NK-92 (cell line): ENCODE results near the gene SMOC2.

Experiments
- DNase-seq: peaks from one replicate; lab custom pipeline; 2025; ENCODE audit not compliant: unreplicated experiment; lab: John Stamatoyannopoulos, UW

The SMOC2 gene

GRCh38 chr6:168479421-168479820 lies 38.4 kb downstream of the SMOC2 start:
- no peak for DNase-seq

- no peak for DNase-seq
Observed at GRCh38 chr6:168480481-168480880, 39.5 kb downstream of the SMOC2 start.

DNA sequence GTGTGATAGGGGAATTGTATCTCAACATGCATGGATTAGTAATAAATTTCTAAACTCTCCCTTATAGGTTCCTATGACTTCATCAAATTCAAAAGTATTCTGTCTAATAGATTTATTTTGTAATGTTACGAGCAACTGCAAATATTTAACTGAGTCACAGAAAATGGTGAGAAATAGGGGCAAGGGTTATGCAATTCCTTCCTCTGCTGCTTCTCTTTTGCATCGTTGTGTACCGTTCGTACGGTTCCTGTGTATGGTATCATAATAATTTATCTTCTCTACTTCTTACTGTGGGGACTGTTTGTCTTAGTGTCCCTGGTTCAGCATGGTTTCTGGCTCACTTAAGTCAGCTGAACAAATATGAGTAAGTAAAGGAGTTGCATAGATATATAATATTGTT lies 44.8 kb downstream of the SMOC2 start:
- DNase-seq = no peak

DNA sequence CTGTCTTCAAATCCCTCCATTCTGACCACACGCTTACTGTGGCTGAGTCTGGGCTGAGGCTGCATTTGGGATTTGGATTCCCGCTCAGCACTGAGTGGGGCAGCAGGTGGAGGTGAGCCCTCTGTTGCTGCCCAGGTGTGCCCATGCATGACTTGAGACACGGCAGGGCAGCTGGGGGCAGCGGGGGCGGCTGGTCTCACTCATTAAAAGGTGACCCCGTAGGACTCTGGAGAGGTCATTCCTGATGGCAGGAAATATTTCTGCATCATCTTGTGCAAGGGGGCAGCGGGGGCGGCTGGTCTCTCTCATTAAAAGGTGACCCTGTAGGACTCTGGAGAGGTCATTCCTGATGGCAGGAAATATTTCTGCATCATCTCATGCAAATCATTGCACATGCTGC lies 49.8 kb downstream of the SMOC2 start:
- DNase-seq = no peak

DNA sequence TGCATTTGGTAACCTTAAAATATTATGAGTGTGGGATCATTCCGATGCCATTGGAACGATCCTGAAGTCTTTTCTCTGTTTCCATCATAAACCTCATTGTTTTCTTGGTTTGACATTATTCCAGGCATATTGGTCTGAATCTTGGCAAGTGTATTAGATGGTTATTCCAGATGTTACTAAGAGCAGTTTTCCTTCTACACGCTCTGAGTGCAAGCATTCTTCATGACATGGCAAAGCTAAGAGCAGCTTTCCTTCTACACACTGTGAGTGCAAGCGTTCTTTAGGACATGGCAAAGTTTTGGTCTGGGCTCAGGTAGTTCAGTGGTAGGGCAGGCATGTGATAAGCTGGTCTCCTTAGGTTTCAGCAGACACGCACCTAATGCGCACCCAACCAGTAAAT lies 53.0 kb downstream of the SMOC2 start:
- DNase-seq = no peak

- DNase-seq = no peak
Observed at GRCh38 chr6:168494726-168495125, 53.7 kb downstream of the SMOC2 start.

DNA sequence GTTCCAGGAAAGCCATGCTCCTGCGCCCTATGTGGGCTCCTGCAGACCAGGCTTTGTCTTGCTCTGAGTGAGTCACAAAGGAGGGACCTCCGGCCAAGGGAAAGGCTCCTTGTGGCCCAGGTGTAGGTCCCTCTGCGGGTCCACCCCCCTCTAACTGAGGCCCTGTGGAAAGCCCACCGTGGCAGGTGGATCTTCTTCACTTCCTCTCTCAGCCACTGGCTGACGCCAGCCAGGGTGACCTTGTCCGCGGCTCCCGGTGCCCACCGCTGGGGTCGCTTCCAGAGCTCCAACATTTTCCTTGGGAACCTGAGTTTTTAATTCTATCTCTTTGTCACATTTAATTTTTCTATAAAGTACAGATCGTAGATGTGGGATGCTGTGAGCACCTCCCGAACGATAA lies 54.1 kb downstream of the SMOC2 start:
- DNase-seq = no peak

DNA sequence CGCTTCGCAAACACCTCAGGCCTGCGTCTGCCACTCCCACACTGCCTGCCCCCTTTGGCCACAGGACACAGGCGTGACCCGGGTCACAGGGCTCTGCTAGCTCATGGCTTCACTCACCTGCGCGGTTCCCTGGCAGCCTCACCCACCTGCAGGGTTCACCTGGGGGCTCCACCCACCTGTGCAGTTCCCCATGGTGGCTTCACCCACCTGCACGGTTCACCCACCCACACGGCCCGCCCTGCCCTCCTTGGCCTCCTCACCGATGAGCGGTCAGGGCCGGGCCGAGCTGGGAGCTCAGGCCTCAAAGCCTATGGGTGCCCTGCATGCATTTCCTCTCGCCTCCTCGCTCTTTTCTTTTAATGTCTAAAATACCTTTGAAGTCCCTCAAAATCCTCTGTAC lies 54.7 kb downstream of the SMOC2 start:
- no peak for DNase-seq

GRCh38 chr6:168496139-168496996 lies 55.4 kb downstream of the SMOC2 start:
- DNase-seq = no peak

DNA sequence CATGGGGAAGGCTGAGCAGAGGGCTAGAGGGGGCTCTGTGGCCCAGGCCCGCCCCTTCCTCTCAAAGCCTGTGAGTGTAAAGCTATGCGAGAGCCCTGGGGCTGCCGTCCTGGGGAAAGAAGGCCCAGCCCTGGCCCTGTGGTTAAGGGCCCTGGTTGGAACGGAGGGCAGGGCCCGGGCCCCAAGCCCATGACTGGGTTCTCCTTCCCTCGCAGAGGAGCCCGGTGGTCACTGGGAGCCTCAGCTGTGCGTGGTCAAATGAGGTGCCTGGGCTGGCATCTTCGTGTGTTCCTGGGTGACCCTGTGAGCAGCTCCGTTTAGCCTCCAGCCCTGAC lies 56.0 kb downstream of the SMOC2 start:
- no peak for DNase-seq

GRCh38 chr6:168497381-168497780 lies 56.4 kb downstream of the SMOC2 start:
- no peak for DNase-seq

GRCh38 chr6:168498161-168498843 lies 57.3 kb downstream of the SMOC2 start:
- DNase-seq = no peak

GRCh38 chr6:168499045-168499650 lies 58.2 kb downstream of the SMOC2 start:
- DNase-seq = no peak

- DNase-seq = no peak
Observed at GRCh38 chr6:168500519-168500918, 59.5 kb downstream of the SMOC2 start.

DNA sequence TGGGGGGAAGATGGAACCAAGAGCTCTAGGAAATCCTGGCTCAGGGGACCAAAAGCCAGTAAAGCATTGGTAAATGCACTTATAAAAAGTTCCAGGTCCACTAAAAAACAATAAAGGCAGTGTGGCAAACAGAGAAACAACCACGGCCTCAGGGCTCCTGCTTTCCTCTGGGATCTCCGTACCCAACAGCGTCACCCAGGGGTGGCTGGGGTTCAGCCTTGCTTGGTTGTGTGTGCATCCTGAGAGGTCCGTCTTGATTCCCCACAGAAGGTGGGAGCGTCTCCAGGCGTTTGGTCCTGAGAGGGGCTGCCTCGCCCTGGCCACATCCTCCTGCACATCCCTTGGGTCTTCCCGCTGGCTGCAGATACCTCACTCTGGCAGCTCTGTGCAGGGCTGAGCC lies 60.6 kb downstream of the SMOC2 start:
- DNase-seq = no peak

GRCh38 chr6:168504366-168504765 lies 63.4 kb downstream of the SMOC2 start:
- no peak for DNase-seq

- no peak for DNase-seq
Observed at GRCh38 chr6:168506460-168506859, 65.5 kb downstream of the SMOC2 start.

GRCh38 chr6:168507297-168507696 lies 66.3 kb downstream of the SMOC2 start:
- DNase-seq = no peak

- DNase-seq = no peak
Observed at GRCh38 chr6:168507730-168508129, 66.7 kb downstream of the SMOC2 start.

- DNase-seq = no peak
Observed at GRCh38 chr6:168508903-168509302, 67.9 kb downstream of the SMOC2 start.

DNA sequence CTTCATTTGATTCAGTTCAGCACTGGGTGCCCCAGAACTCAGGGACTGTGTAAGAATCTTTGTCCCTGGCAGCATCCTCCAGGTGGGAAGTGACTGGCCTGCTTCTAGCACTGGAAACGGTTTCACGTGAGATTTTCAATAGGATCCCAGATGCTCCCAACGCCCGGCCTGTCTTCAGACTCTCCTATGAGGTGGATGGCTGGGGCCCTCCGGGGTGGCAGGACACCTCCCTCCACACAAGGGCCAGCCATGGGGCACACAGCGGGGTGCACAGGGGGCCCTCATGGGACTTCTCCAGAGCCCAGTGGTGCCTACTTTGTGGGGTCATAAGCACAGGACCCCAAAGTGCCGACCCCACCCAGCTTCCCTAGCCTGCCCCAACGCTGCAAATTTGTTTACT lies 72.8 kb downstream of the SMOC2 start:
- no peak for DNase-seq

- DNase-seq = no peak
Observed at GRCh38 chr6:168514216-168514615, 73.2 kb downstream of the SMOC2 start.
